NCI-H226 (cell line): Measurements from ENCODE around the gene IGFN1.

Source experiments
- DNase-seq: peaks from one replicate; pipeline ENCODE4 v3.0.0-alpha.2; 2015

IGFN1 gene

GRCh38 chr1:201268604-201269151 is 78.1 kb downstream of the IGFN1 start:
- peak; percentile 84 for DNase-seq

DNA sequence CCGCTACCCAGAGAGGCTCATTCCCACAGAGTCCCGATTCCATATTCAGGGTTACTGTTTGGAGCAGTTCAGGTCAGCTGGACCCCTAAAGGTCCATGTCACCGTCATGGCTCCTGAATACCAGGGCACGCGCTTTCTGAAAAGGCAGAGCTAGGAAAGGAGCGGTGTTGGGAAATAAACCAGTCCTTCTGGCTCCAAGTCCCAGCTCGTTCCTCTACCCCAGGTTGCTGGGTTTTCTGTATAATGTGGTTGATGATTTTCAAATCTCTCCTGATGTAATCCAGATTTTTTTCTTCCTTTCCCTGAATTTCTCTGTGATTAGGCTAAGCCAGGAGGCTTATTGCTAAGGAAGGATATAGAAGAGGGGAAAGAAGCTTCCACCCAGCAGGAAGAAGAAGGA is 78.7 kb downstream of the IGFN1 start:
- no peak for DNase-seq

DNA sequence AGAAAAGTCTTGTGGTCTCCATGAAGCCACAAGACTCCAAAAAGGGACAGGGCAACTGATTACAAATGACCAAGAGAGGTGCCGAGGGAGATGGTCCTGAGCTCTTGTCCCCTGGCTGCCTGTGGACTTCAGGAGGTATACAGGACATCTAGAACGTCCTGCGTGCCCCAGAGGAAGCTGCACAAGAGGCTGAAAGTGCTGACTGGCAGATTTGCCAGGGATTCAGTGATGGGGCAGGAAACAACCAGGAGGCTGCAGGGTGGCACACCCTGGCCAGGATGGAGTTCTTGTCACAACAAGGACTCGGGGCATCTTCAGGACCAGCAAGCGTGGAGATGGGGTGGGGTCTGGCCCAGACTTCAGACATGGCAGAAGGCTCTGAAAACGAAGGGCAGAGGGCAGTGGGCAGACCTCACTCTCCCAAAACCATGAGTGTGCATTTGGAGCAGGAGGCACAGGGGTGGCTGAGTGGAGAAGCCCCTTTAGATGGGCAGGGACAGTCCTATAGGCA is 79.3 kb downstream of the IGFN1 start:
- no peak for DNase-seq

DNA sequence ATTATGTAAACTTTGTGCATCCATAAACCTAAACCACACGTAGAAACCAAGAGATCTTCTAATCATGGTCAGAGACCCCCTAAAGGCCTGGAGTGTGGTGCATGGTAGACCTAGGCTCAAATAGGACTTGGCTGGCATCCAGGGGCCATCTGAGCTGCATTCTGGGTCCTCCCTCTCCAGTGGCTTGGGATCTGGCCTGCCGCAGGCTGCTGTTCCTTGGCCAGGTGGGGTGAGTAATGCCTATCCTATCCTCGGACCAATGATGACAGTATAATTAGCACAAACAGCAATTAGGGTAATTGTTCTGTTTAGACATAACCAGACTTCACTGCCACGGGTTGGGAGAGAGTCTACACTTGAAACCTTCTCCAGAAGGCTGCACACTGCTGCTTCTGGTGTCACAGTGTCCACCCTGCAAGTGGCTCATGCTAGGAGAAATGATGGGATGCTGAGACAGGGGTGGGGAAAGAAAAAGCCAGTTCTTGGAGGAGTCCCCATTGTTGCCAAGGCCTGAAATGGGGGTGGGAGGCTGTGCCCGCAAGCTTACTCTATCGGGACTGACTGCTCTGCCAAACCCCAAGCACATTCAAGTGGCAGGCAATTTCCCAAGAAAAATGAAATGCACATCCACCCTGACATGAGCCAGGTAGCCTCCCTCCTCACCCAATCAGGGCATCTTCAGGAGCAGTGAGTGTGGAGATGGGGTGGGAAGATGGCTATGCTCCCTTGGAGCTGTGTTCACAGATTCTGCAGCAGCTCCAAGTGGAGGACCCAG is 80.2 kb downstream of the IGFN1 start:
- no peak for DNase-seq

DNA sequence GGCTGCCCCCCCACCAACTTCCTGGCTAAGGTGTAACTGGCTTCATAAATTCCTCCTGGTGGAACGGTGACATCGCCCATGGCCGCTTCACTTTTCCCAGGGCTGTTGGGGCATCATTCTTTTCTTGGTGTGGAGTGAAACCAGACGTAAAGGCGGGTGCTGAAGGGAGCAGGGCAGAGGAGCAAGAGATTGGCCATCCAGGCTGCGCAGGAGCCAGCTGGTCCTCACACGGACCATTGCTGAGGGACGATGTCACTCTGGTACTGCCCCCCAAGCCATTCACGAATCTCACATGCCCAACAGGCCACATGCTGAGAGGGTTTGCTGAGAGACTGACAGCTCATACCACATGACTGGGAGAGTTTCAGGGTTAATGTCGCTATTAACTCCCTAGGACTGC is 82.2 kb downstream of the IGFN1 start:
- no peak for DNase-seq

DNA sequence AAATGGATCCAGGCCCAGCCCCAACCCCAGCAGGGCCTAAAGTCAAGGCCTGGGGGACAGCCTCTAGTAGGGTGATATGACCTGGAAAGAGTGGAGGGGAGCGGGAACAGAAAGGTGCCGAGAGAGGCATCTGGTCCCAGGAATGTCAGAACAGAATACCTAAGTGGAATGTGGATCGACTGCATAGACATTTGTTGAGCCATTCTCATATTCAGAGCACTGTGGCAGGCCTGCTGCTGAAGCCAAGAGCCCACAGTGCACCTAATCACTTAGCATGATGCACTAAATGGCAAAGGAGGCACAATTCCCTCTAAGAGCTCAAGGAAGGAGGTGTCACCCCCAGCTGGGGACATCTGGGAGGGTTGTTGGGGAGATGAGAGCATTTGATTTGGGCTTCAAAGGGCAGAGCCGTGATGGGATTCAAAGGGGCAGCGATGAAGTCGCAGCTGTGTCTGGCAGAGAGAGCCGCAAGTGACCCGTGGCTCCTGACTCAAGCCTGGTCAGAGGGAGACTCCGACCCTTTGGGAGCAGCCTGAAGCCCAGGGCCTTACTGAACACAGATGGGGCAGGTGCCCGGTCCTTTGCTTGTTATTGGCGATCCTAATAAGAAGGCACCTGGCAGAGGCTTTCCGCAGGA is 84.1 kb downstream of the IGFN1 start:
- DNase-seq: no peak

GRCh38 chr1:201275253-201275666 is 84.6 kb downstream of the IGFN1 start:
- peak; percentile 97 for DNase-seq

GRCh38 chr1:201276891-201277290 is 86.3 kb downstream of the IGFN1 start:
- no peak for DNase-seq

DNA sequence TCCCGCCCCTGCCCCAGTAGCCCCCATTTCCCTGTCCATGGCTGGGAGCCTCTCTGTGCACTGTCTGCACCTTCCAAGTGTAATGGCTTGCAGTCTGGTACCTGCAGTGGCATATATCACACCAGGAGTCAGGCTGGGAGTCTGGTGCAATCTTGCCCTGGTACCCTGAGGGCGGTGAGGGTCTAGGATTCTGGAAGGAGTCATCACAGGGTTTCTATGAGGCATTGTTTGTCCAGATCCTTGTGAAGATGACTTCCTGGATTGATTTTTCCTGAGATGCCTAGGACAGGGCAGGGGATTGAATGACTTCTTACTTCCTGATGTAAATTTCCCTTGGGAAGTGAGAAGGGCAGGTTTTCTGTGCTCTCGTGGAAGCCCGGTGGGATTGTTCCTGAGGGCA is 86.8 kb downstream of the IGFN1 start:
- DNase-seq: no peak
